DMS53 (cell line): ENCODE results near the gene TAF1.
A peak's percentile ranks its signal among the peaks of the same experiment; 100 is the strongest.
"Not testable (repeated sequence)": the region's sequence is repeated elsewhere in the genome, so short reads cannot be mapped to it uniquely, and the experiment has no call there.

Source experiments
- DNase-seq: peaks from one replicate; lab custom pipeline; 2025; lab: John Stamatoyannopoulos, UW

The TAF1 gene

GRCh38 chrX:71365875-71366673 is at the start of gene TAF1:
Gene TAF1, plus strand, starts transcription at chrX:71366357. Its CDS starts 18 bp downstream, at chrX:71366375.
- peak; percentile 99 for DNase-seq

GRCh38 chrX:71316959-71317358 is 49.2 kb upstream of the TAF1 start:
- not testable (repeated sequence) for DNase-seq

GRCh38 chrX:71320126-71320525 is 46.0 kb upstream of the TAF1 start:
- DNase-seq = no peak

- DNase-seq = no peak
These were observed 44.4 kb upstream of the TAF1 start for GRCh38 chrX:71321731-71322130.

GRCh38 chrX:71324452-71324851 is 41.7 kb upstream of the TAF1 start:
- DNase-seq = not testable (repeated sequence)

GRCh38 chrX:71326394-71326793 is 39.8 kb upstream of the TAF1 start:
- DNase-seq = no peak

- DNase-seq = not testable (repeated sequence)
These were observed 16.9 kb upstream of the TAF1 start for GRCh38 chrX:71349151-71349665.

GRCh38 chrX:71349867-71350266 is 16.3 kb upstream of the TAF1 start:
- DNase-seq = not testable (repeated sequence)

GRCh38 chrX:71352439-71352838 is 13.7 kb upstream of the TAF1 start:
- not testable (repeated sequence) for DNase-seq

- no peak for DNase-seq
These were observed 1.9 kb upstream of the TAF1 start for GRCh38 chrX:71364221-71364620.

- DNase-seq = no peak
These were observed 742 bp upstream of the TAF1 start for GRCh38 chrX:71365356-71365874.

GRCh38 chrX:71366674-71367256 is 608 bp downstream of the TAF1 start:
- peak; percentile 62 for DNase-seq

- DNase-seq = no peak
These were observed 1.2 kb downstream of the TAF1 start for GRCh38 chrX:71367396-71367795.

- DNase-seq = no peak
These were observed 6.2 kb downstream of the TAF1 start for GRCh38 chrX:71372388-71372787.

- peak; percentile 14 for DNase-seq
These were observed 12.6 kb downstream of the TAF1 start for GRCh38 chrX:71378732-71379131.

GRCh38 chrX:71391725-71392124 is 25.6 kb downstream of the TAF1 start:
- not testable (repeated sequence) for DNase-seq

- no peak for DNase-seq
These were observed 27.8 kb downstream of the TAF1 start for GRCh38 chrX:71393919-71394318.

GRCh38 chrX:71396576-71396975 is 30.4 kb downstream of the TAF1 start:
- no peak for DNase-seq

GRCh38 chrX:71400710-71401109 is 34.6 kb downstream of the TAF1 start:
- no peak for DNase-seq

GRCh38 chrX:71416260-71416659 is 50.1 kb downstream of the TAF1 start:
- DNase-seq = not testable (repeated sequence)

GRCh38 chrX:71420686-71421085 is 54.5 kb downstream of the TAF1 start:
- DNase-seq = no peak

GRCh38 chrX:71432733-71433132 is 66.6 kb downstream of the TAF1 start:
- DNase-seq = no peak

- DNase-seq = no peak
These were observed 72.6 kb downstream of the TAF1 start for GRCh38 chrX:71438750-71439149.
